Bone marrow (tissue), 2 donors: ENCODE results near the gene GNAQ.

Experiments
- DNase-seq, 2 donors: peaks; one replicate each; lab custom pipeline; 2025; lab: John Stamatoyannopoulos, UW

GNAQ gene

DNA sequence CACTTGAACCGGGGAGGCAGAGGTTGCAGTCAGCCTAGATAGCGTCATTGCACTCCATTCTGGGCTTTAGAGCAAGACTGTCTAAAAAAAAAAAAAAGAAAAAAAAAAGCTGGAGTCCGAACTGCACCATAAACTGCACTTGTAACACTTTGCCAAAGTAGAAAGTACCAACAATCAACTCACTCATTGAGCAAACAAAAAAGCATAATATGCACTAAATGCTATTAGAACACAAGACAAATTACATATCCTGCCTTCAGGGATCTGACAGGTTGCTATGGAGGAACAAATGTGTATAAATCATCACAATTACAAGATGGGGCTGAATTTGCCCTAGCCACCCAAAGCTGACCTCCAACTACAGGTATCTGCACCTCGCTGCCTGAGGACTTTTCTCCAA is 27.9 kb downstream of the GNAQ start:
- DNase-seq, result no peak

DNA sequence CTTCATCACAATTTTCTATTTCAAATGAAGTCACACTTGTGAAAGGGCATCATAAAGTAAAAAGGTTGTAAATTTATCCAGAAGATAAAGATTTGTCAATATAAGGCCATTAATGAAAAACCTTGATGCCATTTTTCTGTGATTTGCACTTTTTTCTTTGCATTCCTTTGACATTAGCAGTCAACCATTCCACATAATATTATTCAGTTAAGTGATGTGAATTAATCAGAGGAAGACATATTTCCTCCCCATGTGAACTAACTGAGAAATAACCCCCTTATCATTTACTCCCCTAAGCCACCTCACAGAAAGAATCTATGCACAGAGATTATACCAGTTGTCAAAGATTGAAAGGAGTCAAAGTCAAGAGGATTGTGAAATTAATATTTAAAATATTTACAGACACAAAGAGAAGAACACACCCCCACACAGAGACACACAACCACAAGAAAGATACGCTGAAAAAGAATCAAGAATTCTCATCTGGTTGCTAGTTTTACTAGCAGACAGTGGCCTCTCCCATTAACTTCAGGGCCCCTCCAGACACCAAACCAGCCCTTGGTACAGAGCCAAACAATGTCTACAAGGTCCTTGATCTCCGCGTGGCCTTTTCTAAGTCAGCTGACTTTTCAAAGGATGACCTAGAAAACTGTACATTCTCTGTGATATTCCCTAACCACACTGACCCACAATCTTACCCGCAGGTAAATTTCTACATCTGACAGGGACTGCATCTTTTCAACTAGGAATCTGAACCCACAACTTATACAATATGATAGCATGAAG is 29.5 kb downstream of the GNAQ start:
- DNase-seq, result no peak

DNA sequence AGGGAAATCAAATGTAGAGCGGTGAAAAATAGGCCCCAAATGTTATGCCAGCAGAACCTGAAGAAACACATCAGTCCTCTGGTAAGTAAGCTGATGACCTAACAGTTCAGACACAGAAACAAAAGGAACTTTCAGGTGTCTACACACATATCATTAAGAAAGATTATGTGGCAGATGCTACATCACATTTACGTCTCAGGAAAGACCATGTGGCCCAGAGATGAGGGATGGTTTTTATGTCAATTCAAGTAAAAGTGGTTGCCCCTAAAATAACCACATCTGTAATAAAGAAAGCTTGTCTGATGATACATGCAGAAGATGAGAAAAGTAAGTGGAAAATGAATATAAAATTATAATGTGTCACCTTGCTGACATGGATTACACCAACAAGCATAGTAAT is 31.4 kb downstream of the GNAQ start:
- no peak for DNase-seq

DNA sequence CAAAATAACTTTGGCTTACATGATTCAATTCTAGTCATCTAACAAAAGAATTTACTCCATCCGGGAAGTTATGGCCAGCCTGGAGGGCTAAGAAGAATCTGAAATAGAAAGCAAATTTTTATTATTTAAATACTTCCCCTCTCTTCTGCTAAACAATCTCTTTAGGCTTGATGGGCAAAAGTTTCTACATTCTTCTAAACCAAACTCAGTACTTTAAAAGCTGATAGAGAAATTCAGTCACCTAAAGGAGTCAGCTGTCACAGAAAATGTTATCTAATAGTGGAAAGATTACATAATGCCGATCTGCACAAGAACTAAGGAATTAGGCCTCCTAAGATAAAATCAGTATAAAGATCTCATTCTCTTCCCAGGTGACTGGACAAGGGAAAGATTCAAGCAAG is 32.4 kb downstream of the GNAQ start:
- DNase-seq, result no peak

DNA sequence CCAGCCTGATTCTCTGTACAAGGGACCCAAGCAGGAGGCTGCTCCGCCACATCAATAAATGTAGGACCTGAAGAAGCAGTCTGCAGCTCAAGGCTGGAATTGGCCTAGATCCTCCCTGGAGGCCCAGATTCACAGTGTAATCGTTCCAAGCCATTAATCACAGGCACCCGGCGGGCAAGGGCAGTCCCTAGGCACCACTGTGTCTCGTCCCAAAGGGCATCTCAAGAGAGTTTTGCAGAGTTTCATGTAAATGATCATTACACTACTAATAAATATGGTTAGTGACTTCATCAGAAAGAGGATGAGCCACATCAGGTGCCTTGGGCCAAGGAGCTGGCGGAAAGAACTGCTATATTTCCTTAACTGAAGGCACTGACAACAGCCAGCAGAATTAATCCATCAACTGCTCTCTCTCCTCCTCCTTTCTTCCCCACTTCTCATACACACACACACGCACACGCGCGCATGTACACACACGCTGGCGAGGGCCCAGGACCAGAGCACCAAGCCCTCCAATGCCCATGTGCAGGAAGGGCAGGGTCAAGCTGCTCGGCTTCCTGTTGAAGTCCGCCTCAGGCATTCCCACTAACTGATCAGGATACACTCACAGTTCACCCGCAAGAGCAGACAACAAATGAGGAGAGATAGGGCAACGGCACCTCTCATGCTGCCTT is 33.9 kb downstream of the GNAQ start:
- DNase-seq, result no peak

DNA sequence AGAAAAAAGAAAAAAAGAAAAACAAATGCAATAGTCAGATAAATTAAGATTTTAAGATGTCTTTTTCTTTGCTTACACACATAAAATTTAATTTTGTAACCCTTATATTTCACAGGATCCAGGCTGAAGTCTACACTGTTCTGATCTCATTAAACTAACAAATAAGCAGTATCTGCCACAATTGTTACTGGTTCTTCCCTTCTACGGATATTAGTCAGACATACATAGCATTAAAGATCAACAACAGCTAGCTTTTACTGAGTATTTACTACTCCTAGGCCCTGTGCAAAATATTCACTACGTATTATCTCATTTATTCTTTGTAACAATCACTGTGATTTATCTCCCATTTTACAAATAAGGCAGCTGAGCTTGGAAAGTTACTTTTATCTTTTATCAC is 34.9 kb downstream of the GNAQ start:
- no peak for DNase-seq

DNA sequence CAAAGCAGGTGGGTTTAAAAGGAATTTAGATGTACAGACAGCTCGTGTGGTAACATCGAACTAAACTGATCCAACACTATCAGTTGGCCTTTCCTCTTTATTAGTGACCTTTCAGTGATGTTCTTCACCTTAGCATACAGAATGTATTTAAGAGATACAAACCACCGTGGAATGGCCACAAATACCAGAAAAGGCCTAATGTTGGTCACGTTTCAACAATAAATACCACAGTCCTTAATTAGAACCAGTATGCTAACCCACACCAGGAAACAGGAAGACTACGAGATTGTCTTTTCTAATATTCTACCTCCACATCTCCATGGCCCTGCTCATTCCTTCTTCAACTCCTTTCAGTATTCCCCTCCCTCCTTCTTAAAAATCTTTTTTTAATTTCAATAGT is 40.4 kb downstream of the GNAQ start:
- DNase-seq, result no peak

DNA sequence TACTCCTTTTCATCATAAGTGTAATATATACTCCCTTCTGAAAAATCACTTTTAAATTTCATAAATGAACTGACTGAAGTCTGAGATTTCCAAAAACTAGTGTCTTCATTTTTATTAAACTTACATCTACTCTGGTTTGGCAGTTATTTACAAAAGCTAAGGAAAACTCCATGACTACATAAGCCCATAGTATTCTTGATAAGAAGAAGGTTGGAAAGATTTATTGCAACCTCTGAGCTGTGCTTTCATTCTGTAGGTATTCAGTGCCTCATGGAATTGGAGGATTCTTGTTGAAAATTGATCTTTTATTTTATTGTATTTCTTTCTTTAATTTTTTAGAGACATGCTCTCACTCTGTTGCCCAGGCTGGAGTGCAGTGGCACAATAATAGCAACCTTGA is 41.7 kb downstream of the GNAQ start:
- no peak for DNase-seq

DNA sequence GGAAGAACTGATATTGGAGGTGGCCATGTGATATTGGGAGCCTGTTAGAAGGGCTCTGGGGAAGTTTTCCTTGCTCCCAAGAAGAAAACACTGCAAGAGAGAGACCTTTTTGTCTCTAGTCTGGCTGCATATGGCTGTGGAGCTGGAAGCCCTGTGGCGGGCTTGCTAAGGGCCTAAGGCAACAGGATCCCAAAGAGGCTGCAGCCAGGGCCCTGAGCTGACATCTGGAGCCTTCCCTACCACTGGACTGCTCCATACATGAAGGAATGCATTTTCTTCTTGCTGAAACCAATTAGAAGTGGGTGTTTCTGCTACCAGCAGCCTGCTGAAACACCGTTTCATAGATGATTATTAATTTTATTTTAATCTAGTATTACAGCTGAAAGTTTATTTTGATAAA is 42.2 kb downstream of the GNAQ start:
- no peak for DNase-seq

DNA sequence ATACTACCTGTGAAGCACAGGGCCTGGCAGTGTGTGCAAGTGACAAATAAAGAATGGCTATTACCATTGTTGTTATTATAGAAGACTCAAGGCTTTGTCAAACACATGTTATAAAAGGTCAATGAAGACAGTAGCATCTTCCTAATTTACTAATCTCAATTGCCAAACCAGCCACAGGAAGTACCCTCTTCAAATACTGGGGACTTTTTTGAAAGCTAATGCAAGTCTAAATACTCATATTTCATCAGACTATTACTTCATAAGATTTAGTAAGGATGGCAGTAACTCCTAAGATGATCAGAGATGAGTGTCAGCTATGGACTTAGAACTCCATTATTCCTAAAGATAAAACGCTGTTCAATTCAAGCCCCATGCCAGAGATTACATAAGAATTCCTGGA is 43.0 kb downstream of the GNAQ start:
- no peak for DNase-seq

DNA sequence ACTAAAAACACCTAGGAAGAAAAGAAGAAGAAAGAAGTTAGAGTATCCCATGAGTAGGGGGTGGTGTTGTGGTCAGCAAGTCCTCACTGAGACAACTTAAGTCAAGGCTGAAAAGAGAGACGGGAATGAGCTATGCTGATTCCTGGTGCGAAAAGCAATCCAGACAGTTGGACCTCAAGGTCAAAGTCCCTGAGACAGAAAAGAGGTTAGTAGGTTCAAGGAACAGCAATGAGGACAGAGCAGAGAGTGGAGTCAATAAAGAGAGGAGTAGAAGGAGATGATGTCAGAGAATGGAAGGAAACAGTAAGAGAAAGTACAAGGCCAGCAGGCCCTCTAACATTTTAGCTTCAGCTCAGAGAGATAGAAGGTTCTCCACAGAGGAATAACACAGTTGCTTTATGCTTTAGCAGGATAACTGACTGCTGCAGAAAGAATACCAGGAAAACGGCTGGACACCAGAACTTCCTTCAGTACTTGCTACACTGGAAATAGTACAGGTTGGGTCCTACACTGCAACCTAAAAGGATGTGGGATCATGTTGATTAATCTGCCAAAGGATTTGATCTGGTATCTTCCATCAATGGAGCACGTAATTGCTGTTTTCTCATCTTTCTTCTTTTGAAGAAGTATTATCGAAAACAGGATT is 43.6 kb downstream of the GNAQ start:
- no peak for DNase-seq

DNA sequence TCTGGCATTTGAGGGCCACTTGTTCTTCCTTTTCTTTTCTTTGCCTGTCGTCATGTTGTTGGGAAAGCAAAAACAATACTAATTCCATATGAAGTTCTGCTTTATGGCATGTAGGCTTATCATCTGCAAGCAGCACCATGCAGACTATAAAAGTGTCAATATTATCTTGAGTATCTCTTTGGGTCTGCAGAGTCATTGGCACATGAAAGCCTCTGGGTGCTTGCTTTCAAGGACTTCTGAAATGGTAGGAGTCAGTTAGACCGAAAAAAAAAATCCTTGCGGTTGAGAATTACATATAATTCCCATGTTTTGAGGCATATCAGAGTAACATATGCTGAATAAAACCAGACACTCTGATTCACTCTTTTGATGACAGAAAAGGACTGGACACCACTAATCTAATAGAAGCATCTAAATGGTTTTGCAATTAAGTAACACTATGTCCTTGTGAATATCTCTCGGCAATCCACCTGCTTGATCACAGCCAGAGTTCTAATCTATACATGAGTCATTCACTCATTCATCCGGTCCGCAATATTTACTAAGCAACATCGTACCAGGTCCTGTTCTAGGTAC is 44.4 kb downstream of the GNAQ start:
- DNase-seq, result no peak

DNA sequence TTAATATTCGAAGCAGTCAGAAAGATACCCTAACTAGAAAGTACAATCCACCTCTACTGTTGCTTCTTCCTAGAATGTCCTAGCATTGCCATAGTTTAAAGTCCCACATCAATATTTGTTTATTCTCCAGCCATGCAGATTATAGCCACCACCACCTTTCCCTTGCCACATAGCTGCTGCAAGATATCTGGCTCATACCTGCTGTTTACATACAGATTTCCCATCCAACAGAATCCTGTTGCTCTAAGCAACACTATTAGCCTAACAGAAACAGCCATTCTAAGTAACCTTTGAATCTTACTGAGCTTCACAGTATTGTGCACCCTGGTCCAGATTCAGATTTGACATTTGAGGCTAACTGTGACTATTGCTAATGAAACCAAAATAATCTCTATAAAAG is 45.6 kb downstream of the GNAQ start:
- no peak for DNase-seq

DNA sequence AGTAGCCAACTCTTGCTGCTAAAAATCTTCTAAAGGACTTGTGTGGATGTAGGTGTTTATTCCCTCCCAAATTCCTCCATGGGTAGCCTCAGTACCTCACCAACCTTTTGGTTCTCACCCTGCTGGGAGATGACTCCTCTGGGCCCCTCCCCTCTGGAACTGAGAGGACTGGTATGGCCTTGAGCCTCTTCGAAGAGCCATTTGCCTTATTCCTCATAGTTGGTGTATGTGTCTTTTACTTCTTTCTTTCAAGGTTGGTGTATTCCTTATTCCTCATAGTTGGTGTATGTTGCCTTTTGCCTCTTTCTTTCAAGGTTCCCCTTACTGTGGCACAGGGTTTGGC is 48.3 kb downstream of the GNAQ start:
- DNase-seq, result no peak

DNA sequence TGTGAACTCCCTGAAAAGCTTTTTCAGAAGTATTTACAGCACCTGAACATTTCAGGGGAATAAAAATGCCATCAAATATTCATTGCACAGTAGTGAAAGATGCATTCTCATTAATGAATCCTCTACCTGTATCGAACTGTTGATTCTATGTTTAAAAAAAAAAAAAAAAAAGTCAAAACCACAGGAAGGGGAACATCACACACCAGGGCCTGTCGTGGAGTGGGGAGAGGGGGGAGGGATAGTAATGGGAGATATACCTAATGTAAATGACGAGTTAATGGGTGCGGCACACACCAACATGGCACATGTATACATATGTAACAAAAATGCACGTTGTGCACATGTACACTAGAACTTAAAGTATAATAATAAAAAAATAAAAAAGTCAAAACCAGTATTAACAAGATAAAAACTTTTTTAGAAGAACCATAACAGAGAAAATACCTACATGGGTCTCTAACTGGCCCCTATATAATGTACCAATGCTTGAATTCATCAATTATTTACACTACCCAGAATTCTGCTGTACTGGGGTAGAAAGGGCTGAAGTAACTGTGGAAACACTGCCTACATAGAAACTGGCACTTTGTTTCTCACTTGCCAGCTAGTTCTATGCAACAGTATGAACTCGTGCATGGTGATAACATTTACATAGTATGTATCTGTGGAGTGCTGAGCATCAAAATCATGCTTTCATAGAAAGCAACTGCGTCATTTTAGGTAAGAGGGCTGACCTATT is 48.9 kb downstream of the GNAQ start:
- DNase-seq, result no peak

DNA sequence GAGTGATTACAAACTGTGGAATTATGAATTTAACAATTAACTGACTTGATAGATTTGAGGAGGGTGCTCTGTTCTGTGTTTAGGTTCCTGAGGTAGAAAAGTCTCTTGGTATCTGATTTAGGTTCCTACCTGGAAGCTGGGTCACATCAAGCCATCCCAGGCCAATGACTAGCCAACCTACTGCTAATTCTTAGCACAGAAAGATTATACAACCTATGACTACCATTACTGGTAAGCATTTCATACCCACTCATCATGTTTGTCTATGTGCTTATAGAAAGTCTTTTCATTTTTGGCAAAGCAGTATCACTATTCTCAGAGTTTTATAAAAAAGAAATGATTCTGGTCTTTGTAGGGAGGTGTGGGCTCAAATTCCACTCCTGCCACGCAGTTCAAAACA is 49.7 kb downstream of the GNAQ start:
- DNase-seq, result no peak

DNA sequence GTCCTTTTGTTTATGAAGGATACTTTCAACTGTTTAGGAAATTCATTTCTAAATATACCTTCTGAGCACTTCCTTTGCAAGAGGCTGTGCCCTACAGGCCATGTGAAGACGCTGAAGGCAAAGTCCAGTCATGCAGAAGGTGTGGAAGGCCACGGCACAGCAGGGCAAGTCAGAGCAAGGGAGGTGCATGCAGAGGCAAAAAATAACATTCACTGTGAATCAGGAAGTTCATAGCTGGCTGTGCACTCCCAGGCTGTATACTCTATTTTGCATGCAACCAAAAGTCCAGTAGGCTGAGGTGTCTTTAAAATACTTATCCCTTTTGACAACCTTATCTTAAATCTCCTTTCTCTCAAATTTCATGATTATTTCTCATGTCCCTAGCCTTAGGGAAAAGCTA is 50.3 kb downstream of the GNAQ start:
- DNase-seq, result peak in 1 of 2 donors; percentile 26

DNA sequence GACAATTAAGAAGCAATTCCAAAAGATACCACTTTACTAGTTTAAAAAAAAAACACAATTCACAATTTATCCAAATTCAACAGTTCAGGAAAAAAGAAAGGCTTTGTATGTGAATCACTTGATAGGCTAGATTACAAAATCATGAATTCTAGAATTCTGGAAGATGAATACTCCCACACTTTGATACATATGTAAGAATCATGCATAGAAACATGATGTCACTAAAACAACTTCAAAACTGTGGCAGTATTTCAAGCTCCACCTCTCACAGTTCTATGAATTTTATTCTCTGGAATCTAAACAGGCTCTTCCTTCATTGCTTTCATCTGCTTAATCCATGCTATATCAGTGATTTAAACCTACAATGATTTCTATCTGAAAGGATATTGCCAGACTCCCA is 51.0 kb downstream of the GNAQ start:
- no peak for DNase-seq

DNA sequence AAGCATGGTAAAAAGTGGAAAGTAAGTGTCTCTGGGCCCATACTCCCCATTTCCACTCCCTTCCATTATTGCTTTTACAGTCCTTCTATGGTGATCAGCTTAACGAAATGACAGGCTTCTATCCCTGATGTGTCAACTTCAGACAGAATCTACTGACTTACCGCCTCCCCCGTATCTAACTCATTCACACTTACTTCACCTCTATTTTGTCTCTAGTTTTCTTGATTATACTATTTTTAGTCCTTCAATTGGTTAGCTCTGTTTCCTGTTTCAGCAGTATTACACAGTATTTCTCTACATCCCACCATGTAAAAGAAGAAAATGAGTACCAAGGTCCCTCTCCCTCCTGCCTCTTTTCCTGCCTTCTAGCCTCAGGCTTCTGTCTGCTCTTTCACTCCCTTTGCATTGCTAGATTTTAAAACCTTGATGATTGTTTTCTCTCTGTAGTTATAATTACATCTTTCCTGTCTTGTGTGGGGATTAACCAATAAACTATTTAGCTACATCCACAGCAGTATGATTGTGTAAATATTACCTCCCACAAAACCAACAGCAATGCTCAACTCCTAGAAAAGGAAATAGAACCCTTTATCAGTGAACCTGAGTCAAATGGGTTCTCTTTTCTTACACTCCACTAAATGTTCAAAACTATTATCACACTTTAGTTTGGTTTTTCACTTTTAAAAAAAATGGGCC is 53.4 kb downstream of the GNAQ start:
- peak in 1 of 2 donors; percentile 60 for DNase-seq

DNA sequence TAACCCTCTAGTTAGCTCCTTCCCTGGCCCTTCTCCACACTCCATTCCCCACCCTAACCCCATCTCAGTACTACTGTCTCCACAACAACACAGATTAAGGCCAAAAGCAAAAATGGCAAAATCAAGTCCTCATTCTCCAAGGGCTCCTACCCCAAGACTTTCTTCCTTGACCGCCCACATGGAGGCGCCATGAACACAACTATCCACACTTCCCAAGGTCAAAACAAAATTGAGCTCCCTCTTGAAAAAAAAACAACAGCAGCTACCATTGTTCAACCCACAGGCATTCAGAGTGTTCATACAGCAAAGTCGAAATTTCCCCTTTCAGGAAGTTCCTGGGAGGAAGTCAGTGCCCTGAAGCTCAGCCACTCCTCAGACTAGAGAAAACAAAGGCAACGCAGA is 54.4 kb downstream of the GNAQ start:
- peak; percentile 42 to 66 for DNase-seq

DNA sequence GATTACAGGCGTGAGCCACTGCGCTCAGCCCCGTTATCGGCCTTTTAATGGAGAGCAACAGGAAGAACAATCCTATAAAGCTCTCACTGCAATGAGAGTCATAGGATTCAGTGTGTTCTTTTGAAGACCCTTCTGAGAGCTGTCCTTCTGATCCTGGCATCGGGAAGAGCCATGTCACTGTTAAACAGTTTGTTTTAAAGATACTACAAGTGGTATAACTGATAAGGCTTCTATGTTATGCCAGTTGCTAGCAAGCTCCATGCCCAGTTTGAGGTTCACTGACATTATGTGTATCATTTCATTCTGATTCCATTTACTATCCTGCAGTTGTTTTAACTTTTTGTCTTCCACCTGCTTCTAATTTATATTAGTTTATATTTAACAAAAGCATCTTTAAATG is 55.8 kb downstream of the GNAQ start:
- DNase-seq, result no peak

DNA sequence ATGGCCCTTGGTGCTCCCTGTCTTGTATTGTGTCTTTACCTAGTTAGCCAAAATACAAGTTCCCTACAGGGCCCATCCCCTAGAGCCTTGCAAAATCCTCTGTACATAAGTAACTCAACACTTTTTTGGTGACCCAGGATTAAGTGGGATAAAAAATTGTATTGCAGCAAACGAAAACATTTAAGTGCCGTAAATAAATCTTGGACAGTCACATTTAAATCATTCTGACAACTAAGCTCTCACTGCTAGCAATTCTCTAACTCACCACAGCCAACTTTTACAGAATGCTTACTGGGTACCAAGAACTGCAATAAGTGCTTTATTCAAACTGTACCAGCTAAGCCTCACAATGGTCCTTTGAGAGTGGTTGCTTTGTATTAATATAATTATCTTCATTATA is 56.6 kb downstream of the GNAQ start:
- no peak for DNase-seq
